ENCODE results near the gene GATA3.

GATA3 gene

DNA sequence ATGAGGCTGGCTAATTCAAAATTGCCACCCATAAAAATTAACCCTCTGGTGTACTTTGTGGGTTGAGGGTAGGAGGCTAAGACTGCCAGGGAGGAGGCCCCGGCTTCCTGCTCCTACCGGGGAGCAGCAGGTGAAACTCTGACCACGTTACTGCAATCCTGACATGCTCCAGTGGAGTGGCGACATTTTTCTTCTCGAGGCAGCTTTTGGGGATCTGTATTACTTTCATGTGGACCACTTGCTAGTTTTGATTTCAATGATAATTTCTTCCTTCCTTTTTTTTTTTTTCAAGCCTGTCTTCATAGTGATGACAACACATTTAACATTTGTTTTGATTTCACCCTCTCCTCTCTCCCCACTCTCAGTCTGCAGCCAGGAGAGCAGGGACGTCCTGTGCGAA, 14.6 kb downstream of the GATA3 start:
- no peak for DNase-seq

GRCh38 chr10:8069627-8070026, 15.1 kb downstream of the GATA3 start:
- DNase-seq, result no peak

DNA sequence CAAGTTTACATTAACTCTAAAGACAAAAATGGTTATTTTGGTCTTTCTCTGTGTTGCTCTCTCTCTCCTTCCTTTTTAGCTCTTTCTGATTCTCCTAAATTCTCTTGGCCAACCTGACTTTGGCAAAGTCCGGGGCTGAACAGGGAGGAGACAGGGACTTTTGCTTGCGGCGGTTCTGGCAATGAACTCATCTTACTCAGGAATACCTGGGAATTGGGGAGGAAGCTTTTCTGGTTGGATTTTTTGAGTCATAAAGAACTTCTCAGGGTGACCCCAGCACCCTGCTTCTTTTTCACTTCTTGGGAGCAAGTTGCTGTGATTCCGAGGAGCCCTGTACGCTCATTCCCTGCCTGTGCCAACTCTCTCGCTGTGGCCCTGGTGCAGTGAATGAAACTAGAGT, 16.0 kb downstream of the GATA3 start:
- no peak for DNase-seq

DNA sequence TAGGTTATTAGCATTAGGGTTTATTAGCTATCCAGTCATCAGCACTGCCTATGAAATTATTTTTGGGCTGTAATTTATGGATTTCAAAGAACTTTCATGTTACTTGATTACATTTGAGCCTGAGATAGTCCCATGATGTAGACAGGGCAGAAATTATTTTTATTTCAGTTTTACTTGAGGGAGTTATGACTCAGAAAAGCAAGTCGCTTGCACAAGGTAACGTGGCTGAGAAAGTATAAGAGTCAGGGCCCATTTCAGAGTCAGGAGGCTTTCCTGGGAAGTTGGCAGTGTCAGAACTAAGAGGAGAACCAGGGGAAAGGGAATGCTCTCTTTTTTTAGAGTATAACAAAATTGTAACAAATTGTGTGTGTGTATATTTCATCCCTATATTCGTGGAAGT, 16.5 kb downstream of the GATA3 start:
- no peak for DNase-seq

- DNase-seq, result no peak
These were observed 17.2 kb downstream of the GATA3 start for GRCh38 chr10:8071666-8072065.

DNA sequence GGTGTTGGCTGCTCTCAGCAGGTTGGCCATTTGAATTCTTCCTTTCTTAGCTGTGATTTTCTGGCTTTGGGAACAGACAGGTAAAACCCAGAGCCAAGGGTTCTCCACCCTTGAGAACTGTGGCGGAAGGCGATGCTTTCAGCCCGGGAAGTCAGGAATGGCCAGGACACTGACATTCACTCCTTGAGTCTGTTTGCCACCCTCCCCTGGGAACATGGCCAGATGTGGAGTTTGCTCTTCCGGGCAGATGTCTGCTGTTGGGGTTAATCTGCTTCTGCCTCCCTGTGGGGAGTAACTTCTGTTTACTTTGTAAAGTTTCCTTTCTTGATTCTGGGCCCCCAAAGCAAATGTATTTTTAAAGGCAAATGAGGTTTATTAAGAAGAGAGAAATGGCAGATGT, 17.7 kb downstream of the GATA3 start:
- DNase-seq, result no peak

DNA sequence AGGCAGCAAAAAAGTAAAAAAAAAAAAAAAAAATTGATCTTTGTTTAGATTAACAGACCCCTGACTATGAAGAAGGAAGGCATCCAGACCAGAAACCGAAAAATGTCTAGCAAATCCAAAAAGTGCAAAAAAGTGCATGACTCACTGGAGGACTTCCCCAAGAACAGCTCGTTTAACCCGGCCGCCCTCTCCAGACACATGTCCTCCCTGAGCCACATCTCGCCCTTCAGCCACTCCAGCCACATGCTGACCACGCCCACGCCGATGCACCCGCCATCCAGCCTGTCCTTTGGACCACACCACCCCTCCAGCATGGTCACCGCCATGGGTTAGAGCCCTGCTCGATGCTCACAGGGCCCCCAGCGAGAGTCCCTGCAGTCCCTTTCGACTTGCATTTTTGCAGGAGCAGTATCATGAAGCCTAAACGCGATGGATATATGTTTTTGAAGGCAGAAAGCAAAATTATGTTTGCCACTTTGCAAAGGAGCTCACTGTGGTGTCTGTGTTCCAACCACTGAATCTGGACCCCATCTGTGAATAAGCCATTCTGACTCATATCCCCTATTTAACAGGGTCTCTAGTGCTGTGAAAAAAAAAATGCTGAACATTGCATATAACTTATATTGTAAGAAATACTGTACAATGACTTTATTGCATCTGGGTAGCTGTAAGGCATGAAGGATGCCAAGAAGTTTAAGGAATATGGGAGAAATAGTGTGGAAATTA, 19.4 kb downstream of the GATA3 start:
- no peak for DNase-seq

GRCh38 chr10:8074881-8075280, 20.4 kb downstream of the GATA3 start:
- no peak for DNase-seq

DNA sequence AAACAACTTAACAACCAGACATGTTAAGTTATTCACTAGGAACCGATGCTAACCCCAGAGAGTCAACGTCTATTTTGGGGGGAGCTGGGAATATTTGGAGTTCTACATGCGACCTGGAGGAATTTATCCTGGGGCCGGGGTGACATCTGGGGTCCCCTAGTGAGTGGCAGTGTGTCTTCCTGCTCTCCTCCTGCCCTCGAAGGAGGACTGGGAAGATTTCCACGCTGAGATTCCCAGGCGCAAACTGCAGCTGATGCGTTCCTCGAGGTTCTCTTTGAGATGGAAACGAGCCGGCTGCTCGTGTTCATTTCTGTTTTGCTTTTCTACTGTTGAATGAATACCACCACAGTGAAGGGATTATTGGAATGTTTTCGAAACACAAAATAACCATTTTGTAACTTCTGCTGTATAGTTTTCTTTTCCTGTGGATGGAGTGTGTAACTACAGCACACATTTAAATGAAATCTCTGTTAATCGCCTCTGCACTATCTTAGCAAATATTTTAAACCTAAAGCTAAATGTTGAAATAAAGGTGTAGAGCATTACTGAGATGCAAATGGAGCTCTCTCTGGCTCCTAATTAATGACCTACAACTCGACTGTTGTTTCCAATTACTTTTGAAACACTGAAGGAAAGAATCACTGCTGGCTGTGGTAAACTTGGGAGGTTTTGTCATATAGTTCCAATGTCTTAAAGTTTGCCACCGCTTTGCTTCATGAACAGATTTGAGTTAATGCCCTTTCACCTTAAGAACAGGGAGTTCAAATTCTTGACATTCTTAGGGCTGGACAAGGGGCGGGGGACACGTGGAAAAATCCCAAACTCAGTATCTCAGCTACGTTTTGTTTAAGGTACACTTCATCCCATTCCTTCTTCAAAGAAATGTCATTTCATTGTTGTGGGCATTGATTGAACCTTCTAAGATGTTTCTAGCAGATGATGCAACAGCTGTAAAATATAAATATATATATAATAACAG, 21.1 kb downstream of the GATA3 start:
- no peak for DNase-seq

GRCh38 chr10:8076933-8077332, 22.4 kb downstream of the GATA3 start:
- no peak for DNase-seq

DNA sequence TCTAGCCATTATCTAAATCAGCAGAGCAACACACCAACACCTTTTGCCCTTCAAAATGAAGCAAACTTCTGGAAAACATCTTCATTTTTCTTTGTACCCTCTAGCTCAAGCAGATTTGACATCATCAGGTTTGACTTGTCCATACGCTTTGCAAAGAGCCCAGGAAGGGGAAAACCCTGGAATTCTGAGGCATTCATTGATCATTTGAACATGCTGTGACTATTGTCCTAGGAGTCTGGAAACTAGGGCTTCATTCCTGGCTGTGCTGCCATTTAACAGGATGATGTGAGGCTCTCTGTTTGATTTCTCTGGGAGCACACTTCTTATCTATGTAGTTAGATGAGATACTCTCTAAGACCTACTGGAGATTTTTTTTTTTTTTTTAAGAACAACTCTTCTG, 23.5 kb downstream of the GATA3 start:
- DNase-seq, result no peak

DNA sequence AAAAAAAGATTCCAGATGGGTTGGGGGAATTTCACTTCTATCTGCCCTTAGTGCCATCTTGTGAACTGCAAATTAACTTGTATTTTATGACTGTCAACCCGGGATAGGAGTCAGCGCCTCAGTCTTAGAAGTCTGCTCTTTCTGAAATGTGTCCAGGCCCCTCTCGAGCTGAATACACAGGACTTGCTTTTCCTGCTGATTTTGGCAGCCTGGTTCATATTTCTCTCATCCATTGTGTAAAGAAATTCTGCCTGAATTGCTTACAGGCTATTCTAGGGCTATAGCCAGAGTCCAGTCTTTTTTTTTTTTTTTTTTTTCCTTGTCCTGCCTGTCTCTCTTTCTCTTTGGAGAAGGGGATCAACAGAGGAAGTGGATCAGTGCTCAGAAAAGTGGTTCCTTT, 24.6 kb downstream of the GATA3 start:
- DNase-seq, result no peak

DNA sequence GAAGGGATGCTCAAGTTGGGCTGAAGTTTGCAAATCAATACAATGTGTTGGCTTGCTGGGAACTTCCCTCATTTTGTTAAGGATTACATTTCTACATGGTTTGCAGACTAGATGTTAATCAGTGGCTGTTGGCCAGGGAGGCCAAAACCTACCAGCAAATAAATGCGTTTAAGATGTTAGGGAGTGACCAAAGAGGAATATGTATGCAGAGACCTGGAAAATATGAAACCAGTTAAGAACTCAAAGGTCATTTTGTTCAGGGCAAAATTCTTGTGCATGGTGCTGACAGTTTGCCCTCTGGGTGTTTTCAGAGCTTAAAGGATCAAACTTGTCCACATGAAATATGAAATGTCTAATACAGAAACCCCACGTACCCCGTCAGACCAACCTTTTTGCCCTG, 30.3 kb downstream of the GATA3 start:
- DNase-seq, result no peak

GRCh38 chr10:8085251-8085650, 30.8 kb downstream of the GATA3 start:
- DNase-seq, result no peak

- no peak for DNase-seq
These were observed 31.8 kb downstream of the GATA3 start for GRCh38 chr10:8086315-8086714.

- DNase-seq, result no peak
These were observed 34.0 kb downstream of the GATA3 start for GRCh38 chr10:8088504-8088903.

- DNase-seq, result no peak
These were observed 37.9 kb downstream of the GATA3 start for GRCh38 chr10:8092428-8092827.

- no peak for DNase-seq
These were observed 41.5 kb downstream of the GATA3 start for GRCh38 chr10:8095959-8096358.

- DNase-seq, result no peak
These were observed 42.4 kb downstream of the GATA3 start for GRCh38 chr10:8096931-8097330.

- DNase-seq, result no peak
These were observed 45.9 kb downstream of the GATA3 start for GRCh38 chr10:8100366-8100765.

DNA sequence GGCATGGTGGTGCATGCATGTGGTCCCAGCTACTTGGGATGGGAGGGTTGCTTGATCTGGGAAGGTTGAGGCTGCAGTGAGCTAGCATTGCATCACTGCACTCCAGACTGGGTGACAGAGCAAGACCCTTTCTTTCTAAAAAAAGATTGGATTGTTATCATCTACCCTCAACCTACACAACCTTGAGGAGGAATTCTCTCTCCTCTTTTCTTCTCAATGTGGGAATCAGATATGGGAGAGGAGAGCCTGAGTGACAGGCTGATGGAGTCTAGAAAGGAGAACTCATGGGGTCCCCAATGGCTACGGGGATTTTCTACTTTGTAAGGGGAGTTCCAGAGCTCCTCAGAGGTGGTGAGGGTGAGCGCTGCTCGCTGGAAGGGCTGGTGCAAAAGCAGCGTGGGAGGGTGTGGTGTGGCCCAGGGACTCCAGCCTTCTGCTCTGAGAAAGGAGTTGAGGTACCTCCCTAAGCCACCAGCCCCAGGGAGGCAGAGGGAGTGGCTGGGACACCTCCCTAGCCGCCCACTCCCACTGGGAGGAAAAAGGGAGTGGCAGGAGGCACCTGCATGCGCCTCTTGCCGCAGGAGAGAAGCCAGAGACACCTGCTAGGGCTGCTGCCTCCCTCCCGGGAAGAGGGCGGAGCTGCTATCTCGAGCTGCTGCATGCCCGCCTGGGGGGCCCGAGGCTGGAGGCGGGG, 48.4 kb downstream of the GATA3 start:
- DNase-seq, result no peak

GRCh38 chr10:8103543-8103942, 49.1 kb downstream of the GATA3 start:
- DNase-seq, result no peak

GRCh38 chr10:8104005-8104404, 49.5 kb downstream of the GATA3 start:
- no peak for DNase-seq

GRCh38 chr10:8104721-8105120, 50.2 kb downstream of the GATA3 start:
- no peak for DNase-seq
